BLaER1 (cell line): Measurements from ENCODE around the gene DAGLA.

Experiments used
- H3K27ac ChIP-seq: shearing (Covaris generic); formaldehyde crosslinking; 2 replicates; pipeline ENCODE4 v1.8.1; 2022
- H3K27me3 ChIP-seq: shearing (Covaris generic); formaldehyde crosslinking; 2 replicates; pipeline ENCODE4 v1.8.1; 2022
- H3K36me3 ChIP-seq: shearing (Covaris generic); formaldehyde crosslinking; 2 replicates; pipeline ENCODE4 v1.8.1; 2022
- H3K4me1 ChIP-seq: shearing (Covaris generic); formaldehyde crosslinking; 2 replicates; pipeline ENCODE4 v1.8.1; 2022
- H3K4me2 ChIP-seq: shearing (Covaris generic); formaldehyde crosslinking; 2 replicates; pipeline ENCODE4 v1.8.1; 2022
- H3K4me3 ChIP-seq: shearing (Covaris generic); formaldehyde crosslinking; 2 replicates; pipeline ENCODE4 v1.8.1; 2022
- H3K9ac ChIP-seq: shearing (Covaris generic); formaldehyde crosslinking; 2 replicates; pipeline ENCODE4 v1.8.1; 2022
- H3K9me3 ChIP-seq: shearing (Covaris generic); formaldehyde crosslinking; 2 replicates; pipeline ENCODE4 v1.8.1; 2022
- H4K20me1 ChIP-seq: shearing (Covaris generic); formaldehyde crosslinking; 2 replicates; pipeline ENCODE4 v1.8.1; 2022
- Cebpa-rat ChIP-seq: shearing (Covaris generic); IDR thresholded peaks from 2 replicates; pipeline ENCODE4 v1.8.1; 2022

Gene DAGLA, protein sequence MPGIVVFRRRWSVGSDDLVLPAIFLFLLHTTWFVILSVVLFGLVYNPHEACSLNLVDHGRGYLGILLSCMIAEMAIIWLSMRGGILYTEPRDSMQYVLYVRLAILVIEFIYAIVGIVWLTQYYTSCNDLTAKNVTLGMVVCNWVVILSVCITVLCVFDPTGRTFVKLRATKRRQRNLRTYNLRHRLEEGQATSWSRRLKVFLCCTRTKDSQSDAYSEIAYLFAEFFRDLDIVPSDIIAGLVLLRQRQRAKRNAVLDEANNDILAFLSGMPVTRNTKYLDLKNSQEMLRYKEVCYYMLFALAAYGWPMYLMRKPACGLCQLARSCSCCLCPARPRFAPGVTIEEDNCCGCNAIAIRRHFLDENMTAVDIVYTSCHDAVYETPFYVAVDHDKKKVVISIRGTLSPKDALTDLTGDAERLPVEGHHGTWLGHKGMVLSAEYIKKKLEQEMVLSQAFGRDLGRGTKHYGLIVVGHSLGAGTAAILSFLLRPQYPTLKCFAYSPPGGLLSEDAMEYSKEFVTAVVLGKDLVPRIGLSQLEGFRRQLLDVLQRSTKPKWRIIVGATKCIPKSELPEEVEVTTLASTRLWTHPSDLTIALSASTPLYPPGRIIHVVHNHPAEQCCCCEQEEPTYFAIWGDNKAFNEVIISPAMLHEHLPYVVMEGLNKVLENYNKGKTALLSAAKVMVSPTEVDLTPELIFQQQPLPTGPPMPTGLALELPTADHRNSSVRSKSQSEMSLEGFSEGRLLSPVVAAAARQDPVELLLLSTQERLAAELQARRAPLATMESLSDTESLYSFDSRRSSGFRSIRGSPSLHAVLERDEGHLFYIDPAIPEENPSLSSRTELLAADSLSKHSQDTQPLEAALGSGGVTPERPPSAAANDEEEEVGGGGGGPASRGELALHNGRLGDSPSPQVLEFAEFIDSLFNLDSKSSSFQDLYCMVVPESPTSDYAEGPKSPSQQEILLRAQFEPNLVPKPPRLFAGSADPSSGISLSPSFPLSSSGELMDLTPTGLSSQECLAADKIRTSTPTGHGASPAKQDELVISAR

DNA sequence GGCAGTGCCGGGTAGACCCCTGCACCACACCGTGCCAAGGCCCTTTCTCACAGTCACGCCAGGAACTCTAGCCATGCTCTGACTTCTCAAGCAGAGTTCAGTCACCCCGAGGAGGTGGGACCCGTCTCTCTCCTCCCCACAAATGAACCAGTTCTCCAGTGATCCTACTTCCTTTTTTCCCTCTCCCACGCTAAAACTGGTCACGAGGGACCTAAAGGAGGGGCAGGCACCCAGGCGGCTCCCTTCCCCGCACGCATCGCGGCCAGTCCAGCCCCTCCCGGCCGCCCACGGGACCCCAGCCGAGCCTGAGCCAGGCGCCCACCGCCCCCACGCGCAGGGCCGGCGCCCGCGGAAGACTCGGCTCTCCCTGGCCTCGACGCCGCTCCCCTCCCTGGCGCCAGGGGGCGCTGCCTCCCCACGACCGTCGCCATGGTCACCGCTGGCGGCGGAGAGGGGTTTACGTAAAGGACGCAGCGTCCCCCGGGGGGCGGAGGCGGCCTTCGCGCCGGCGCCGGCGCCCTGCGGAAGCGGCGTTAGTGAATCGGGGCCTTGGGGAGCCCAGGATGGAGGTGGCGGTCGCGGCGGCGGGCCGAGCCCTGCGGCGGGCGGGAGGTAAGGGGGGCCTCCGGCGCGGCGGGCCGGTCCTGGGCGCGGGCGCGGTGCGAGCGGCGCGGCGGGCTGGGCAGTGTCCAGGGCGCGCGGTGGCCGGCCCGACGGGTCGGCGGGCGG, at the start of gene DAGLA:
Gene DAGLA, plus strand, starts transcription at position 499 of the 729 bp plus-strand sequence. CDS start 39,765 bp downstream, outside the sequence.
- Histone ChIP-seq H3K27me3 (peaks cover 14% of the 10 kb centered on the region), H3K9me3 (no peaks in the 10 kb centered on the region), H3K9ac (peak within 1 kb of the TSS; percentile 66), H3K36me3 (no peaks in the 10 kb centered on the region), H3K4me1 (peaks cover 61% of the 10 kb centered on the region), H3K4me2 (peak within 1 kb of the TSS; percentile 94), H3K4me3 (peak within 1 kb of the TSS; percentile 67), H3K27ac (peak within 1 kb of the TSS; percentile 62), H4K20me1 (peaks cover 13% of the 10 kb centered on the region; the same call in 1 of the 2 replicates)
- no peak for TF ChIP-seq Cebpa-rat

DNA sequence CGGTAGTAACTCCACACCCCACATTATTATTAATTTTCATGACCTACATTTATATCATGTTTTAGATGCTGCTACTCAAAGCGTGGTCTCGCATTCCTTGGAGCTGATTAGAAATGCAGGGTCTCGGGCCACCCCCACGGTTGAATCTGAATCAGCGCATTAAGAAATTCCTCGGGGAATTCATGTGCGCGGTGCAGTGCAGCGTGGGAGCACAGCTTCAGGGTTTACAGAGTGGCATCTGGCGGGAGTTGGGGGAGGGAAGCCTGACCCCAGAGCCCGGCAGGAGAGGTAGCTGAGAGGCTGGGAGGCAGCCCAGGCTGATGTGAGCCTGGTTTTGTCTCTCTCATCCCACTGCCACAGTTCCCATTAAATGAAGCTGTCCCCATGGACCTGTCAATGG, 48.1 kb upstream of the DAGLA start:
- Histone ChIP-seq H3K27me3 (no peaks in the 10 kb centered on the region), H3K36me3 (no peaks in the 10 kb centered on the region), H4K20me1 (no peaks in the 10 kb centered on the region), H3K9me3 (no peaks in the 10 kb centered on the region), H3K4me1 (peaks cover 87% of the 10 kb centered on the region), H3K9ac (no peak overlapping the region), H3K27ac (no peak overlapping the region), H3K4me3 (no peak overlapping the region), H3K4me2 (peak overlapping the region; percentile 55)
- no peak for TF ChIP-seq Cebpa-rat

DNA sequence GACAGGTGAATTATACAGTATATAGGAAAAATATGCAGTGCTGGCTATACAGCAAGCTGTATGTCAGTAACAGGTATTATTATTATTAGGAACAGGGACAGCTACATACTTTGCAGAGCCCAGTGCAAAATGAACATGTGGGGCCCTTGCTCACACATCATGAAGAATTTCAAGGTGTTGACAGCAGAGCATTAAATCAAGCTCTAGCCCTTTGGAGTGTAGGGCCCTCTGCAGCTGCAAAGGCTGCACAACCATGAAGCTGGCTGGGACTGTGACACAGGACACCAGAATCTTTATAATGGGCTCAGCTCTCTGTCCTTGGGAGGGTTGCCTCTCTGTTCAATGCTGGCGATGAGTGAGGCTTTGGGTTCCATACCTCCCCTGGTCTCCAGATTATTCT, 44.9 kb upstream of the DAGLA start:
- no peak overlapping the region for H3K4me3 ChIP-seq
- peak overlapping the region; percentile 81 for H3K4me2 ChIP-seq
- H3K9me3 ChIP-seq, result no peaks in the 10 kb centered on the region
- no peaks in the 10 kb centered on the region for H3K36me3 ChIP-seq
- H4K20me1 ChIP-seq, result no peaks in the 10 kb centered on the region
- H3K27me3 ChIP-seq, result no peaks in the 10 kb centered on the region
- H3K9ac ChIP-seq, result peak overlapping the region; percentile 2; the same call in 1 of the 2 replicates
- peak overlapping the region; percentile 65; the same call in 1 of the 2 replicates for H3K27ac ChIP-seq
- peaks cover 76% of the 10 kb centered on the region for H3K4me1 ChIP-seq
- no peak for TF ChIP-seq Cebpa-rat

DNA sequence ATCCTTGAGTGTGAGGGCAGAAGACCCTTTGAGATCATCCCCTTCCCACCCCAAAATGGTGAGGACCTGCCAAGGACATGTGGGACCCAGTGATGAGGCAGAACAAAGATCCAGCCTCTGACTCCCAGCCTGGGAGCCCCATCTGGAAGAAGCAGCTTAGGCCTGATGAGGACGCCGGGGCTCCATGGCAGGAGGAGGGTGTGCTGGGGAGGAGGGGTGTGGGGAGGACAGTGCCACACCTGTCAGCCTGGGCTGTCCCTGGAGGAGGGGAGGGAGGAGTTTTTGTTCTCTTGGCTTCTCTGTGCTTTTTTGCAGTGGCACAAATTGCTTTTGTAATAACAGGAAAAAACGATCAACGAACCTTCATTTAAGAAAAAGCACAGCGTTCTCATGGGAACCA, 44.4 kb upstream of the DAGLA start:
- TF ChIP-seq Cebpa-rat, result no peak
- Histone ChIP-seq H3K27ac (peak overlapping the region; percentile 65), H4K20me1 (no peaks in the 10 kb centered on the region), H3K4me1 (peaks cover 74% of the 10 kb centered on the region), H3K36me3 (no peaks in the 10 kb centered on the region), H3K9ac (peak overlapping the region; percentile 2; the same call in 1 of the 2 replicates), H3K27me3 (no peaks in the 10 kb centered on the region), H3K4me2 (peak overlapping the region; percentile 81), H3K9me3 (no peaks in the 10 kb centered on the region), H3K4me3 (no peak overlapping the region)

DNA sequence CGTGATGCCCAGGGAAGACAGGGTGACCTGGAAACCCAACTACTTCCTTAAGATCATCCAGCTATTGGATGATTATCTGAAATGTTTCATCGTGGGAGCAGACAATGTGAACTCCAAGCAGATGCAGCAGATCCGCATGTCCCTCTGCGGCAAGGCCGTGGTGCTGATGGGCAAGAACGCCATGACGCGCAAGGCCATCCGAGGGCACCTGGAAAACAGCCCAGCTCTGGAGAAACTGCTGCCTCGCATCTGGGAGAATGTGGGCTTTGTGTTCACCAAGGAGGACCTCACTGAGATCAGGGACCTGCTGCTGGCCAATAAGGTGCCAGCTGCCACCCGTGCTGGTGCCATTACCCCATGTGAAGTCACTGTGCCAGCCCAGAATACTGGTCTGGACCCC, 43.5 kb upstream of the DAGLA start:
- Histone ChIP-seq H4K20me1 (no peaks in the 10 kb centered on the region), H3K36me3 (no peaks in the 10 kb centered on the region), H3K4me3 (no peak overlapping the region), H3K9ac (peak overlapping the region; percentile 19; the same call in 1 of the 2 replicates), H3K4me1 (peaks cover 69% of the 10 kb centered on the region), H3K27ac (peak overlapping the region; percentile 65), H3K4me2 (peak overlapping the region; percentile 81), H3K27me3 (no peaks in the 10 kb centered on the region), H3K9me3 (no peaks in the 10 kb centered on the region)
- TF ChIP-seq Cebpa-rat, result no peak

DNA sequence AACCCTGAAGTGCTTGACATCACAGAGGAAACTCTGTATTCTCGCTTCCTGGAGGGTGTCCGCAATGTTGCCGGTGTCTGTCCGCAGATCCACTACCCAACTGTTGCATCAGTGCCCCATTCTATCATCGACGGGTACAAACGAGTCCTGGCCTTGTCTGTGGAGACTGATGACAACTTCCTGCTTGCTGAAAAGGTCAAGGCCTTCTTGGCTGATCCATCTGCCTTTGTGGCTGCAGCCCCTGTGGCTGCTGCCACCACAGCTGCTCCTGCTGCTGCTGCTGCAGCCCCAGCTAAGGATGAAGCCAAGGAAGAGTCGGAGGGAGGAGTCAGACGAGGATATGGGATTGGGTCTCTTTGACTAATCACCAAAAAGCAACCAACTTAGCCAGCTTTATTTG, 42.9 kb upstream of the DAGLA start:
- Histone ChIP-seq H3K4me2 (peak overlapping the region; percentile 81), H3K27ac (peak overlapping the region; percentile 65; the same call in 1 of the 2 replicates), H3K36me3 (no peaks in the 10 kb centered on the region), H3K27me3 (no peaks in the 10 kb centered on the region), H4K20me1 (no peaks in the 10 kb centered on the region), H3K4me3 (no peak overlapping the region), H3K9ac (peak overlapping the region; percentile 19; the same call in 1 of the 2 replicates), H3K4me1 (peaks cover 63% of the 10 kb centered on the region), H3K9me3 (no peaks in the 10 kb centered on the region)
- TF ChIP-seq Cebpa-rat, result no peak

DNA sequence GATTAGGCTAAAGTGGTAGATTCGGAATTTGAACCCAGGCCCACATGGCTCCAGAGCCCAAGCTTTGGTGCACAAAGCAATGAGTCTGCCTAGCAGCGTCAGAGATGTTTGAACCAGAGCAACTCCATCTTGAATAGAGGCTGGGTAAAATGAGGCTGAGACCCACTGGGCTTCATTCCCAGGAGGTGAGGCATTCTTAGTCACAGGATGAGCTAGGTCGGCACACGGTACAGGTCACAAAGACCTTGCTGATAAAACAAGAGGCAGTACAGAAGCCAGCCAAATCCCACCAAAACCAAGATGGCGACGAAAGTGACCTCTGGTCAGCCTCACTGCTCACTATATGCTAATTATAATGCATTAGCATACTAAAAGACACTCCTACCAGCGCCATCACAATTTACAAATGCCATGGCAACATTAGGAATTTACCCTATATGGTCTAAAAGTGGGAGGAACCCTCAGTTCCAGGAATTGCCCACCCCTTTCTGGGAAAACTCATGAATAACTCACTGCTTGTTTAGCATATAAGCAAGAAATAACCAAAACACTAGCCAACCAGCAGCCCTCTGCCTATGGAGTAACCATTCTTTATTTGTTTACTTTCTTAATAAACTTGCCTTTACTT, 40.3 kb upstream of the DAGLA start:
- Histone ChIP-seq H3K9me3 (no peaks in the 10 kb centered on the region), H3K9ac (no peak overlapping the region), H3K4me1 (peaks cover 39% of the 10 kb centered on the region), H3K27ac (no peak overlapping the region), H3K27me3 (no peaks in the 10 kb centered on the region), H3K4me2 (no peak overlapping the region), H3K36me3 (no peaks in the 10 kb centered on the region), H3K4me3 (no peak overlapping the region), H4K20me1 (no peaks in the 10 kb centered on the region)
- no peak for TF ChIP-seq Cebpa-rat

DNA sequence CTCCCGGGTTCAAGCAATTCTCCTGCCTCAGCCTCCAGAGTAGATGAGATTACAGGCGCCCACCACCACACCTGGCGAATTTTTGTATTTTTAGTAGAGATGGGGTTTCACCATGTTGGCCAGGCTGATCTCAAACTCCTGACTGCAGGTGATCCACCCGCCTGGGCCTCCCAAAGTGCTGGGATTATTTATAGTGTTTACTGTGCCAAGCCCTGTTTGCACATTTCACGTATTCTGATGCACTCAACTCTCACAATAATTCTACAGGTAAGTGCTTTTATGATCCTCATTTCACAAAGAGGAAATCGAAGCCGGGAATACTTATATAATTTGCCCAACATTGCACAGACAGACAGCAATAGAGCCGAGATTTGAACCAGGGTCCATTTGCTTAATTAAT, 38.0 kb upstream of the DAGLA start:
- H3K4me2 ChIP-seq, result no peak overlapping the region
- no peak for TF ChIP-seq Cebpa-rat
- H3K4me1 ChIP-seq, result peaks cover 17% of the 10 kb centered on the region
- no peaks in the 10 kb centered on the region for H3K36me3 ChIP-seq
- no peak overlapping the region for H3K4me3 ChIP-seq
- no peaks in the 10 kb centered on the region for H4K20me1 ChIP-seq
- no peak overlapping the region for H3K27ac ChIP-seq
- H3K27me3 ChIP-seq, result no peaks in the 10 kb centered on the region
- no peaks in the 10 kb centered on the region for H3K9me3 ChIP-seq
- H3K9ac ChIP-seq, result no peak overlapping the region
